Measurements from ENCODE around the gene UBAP2.

Gene UBAP2

GRCh38 chr9:33893861-33894260 lies 154.8 kb downstream of the UBAP2 start:
- no peak overlapping the region for H3K27ac ChIP-seq
- DNase-seq (ENCODE audit: low spot score), result no peak
- POLR2A ChIA-PET (ENCODE audit: low non-redundant PET), result no interaction called here
- CTCF ChIA-PET, result interaction anchor here (0.6 kb wide), 1 partner anchor 52 kb away, joined by 3 read pairs; no protein-coding TSS in a partner anchor
- TF ChIP-seq CTCF (conservative IDR thresholded peaks at IDR 0.05; ENCODE audit: low read depth), result no peak

- H3K27ac ChIP-seq, result no peak overlapping the region
- CTCF ChIA-PET, result interaction anchor here (1.3 kb wide), 1 partner anchor 188 kb away, joined by 4 read pairs; no protein-coding TSS in a partner anchor
- no peak for TF ChIP-seq CTCF (conservative IDR thresholded peaks at IDR 0.05; ENCODE audit: low read depth)
- POLR2A ChIA-PET (ENCODE audit: low non-redundant PET), result no interaction called here
- DNase-seq (ENCODE audit: low spot score), result no peak
Measured at GRCh38 chr9:33885948-33886347, 162.7 kb downstream of the UBAP2 start.

GRCh38 chr9:33884856-33885701 lies 163.6 kb downstream of the UBAP2 start:
- H3K27ac ChIP-seq, result no peak overlapping the region
- no peak for DNase-seq (ENCODE audit: low spot score)
- no peak for TF ChIP-seq CTCF (conservative IDR thresholded peaks at IDR 0.05; ENCODE audit: low read depth)
- ChIA-PET POLR2A (ENCODE audit: low non-redundant PET) (no interaction called here), CTCF (interaction anchor here (0.5 to 1.3 kb wide), 5 partner anchors 10 to 1793 kb away, joined by 3 to 4 read pairs (median 3); no protein-coding TSS in a partner anchor)

- no peak overlapping the region for H3K27ac ChIP-seq
- ChIA-PET CTCF (no interaction called here), POLR2A (ENCODE audit: low non-redundant PET) (no interaction called here)
- no peak for TF ChIP-seq CTCF (conservative IDR thresholded peaks at IDR 0.05; ENCODE audit: low read depth)
- no peak for DNase-seq (ENCODE audit: low spot score)
Measured at GRCh38 chr9:33881635-33882034, 167.1 kb downstream of the UBAP2 start.

GRCh38 chr9:33880211-33881089 lies 168.2 kb downstream of the UBAP2 start:
- H3K27ac ChIP-seq, result no peak overlapping the region
- CTCF ChIA-PET, result no interaction called here
- DNase-seq (ENCODE audit: low spot score), result no peak
- TF ChIP-seq CTCF (conservative IDR thresholded peaks at IDR 0.05; ENCODE audit: low read depth), result no peak
- POLR2A ChIA-PET (ENCODE audit: low non-redundant PET), result no interaction called here

- DNase-seq (ENCODE audit: low spot score), result no peak
- TF ChIP-seq CTCF (conservative IDR thresholded peaks at IDR 0.05; ENCODE audit: low read depth), result no peak
- ChIA-PET CTCF (no interaction called here), POLR2A (ENCODE audit: low non-redundant PET) (no interaction called here)
- no peak overlapping the region for H3K27ac ChIP-seq
Measured at GRCh38 chr9:33878691-33879366, 169.9 kb downstream of the UBAP2 start.

Data from RWPE1 (cell line).